HEK293 (cell line): ENCODE measurements around the gene ARHGEF4.

Experiments
- CTCF ChIA-PET: fragments of 350-600 bp; formaldehyde crosslinking; extraction: SDS; loops from one replicate; lab custom pipeline; 2021; ENCODE audit warnings: antibody characterized with exemption; lab: Yijun Ruan, JAX
- POLR2A ChIA-PET: fragments of 300-600 bp; formaldehyde crosslinking; extraction: SDS; loops from one replicate; lab custom pipeline; 2020; ENCODE audit warnings: antibody characterized with exemption, inconsistent platforms; lab: Yijun Ruan, JAX
- H3K27ac ChIP-seq: fragments of 200-500 bp; sonication (Bioruptor generic); 2 replicates; pipeline ENCODE4 v1.5.1; 2014; ENCODE audit warnings: low read depth, low read length, control low read depth, inconsistent platforms; ENCODE audit errors: extremely low read depth
- H3K36me3 ChIP-seq, 2 experiments: fragments of 200-500 bp in 1 of 2; sonication (Bioruptor generic) in 1 of 2; 1 replicate in 1 of 2; 2 replicates in 1 of 2; pipeline ENCODE4 v1.5.1; 2014 to 2017; ENCODE audit warnings: inconsistent platforms in 2 of 2, low read length in 2 of 2; ENCODE audit not compliant: control insufficient read depth in 2 of 2, insufficient read depth in 1 of 2
- H3K4me1 ChIP-seq: fragments of 200-500 bp; sonication (Bioruptor generic); 2 replicates; pipeline ENCODE4 v1.5.1; 2014; ENCODE audit warnings: mild to moderate bottlenecking, low read length, inconsistent platforms; ENCODE audit not compliant: control insufficient read depth, insufficient read depth
- H3K4me3 ChIP-seq: 2 replicates; pipeline ENCODE4 v1.5.1; 2011; ENCODE audit warnings: low read depth, mild to moderate bottlenecking, control low read depth, low read length, moderate library complexity
- H3K9me3 ChIP-seq: fragments of 200-500 bp; sonication (Bioruptor generic); 2 replicates; pipeline ENCODE4 v1.5.1; 2014; ENCODE audit warnings: low read depth, low read length, inconsistent platforms; ENCODE audit not compliant: control insufficient read depth, insufficient read depth
- GLIS2 ChIP-seq: fragments of 450-650 bp; formaldehyde crosslinking; IDR thresholded peaks from 2 replicates; pipeline ENCODE4 v1.5.1; 2016; ENCODE audit warnings: missing biosample characterization, missing genetic modification characterization
- KLF10 ChIP-seq: fragments of 450-650 bp; IDR thresholded peaks from 2 replicates; pipeline ENCODE4 v1.5.1; 2018; ENCODE audit warnings: missing biosample characterization, mild to moderate bottlenecking, missing genetic modification characterization
- MEIS1 ChIP-seq: sonication (generic); formaldehyde crosslinking; IDR thresholded peaks from 2 replicates; pipeline ENCODE4 v1.8.1; 2022; ENCODE audit warnings: missing genetic modification reagents, mild to moderate bottlenecking, borderline replicate concordance
- REPIN1 ChIP-seq: fragments of 450-650 bp; formaldehyde crosslinking; IDR thresholded peaks from 2 replicates; pipeline ENCODE4 v1.5.1; 2017; ENCODE audit warnings: missing biosample characterization, missing genetic modification characterization, low read depth
- YY2 ChIP-seq: fragments of 450-650 bp; formaldehyde crosslinking; IDR thresholded peaks from 2 replicates; pipeline ENCODE4 v1.5.1; 2016; ENCODE audit warnings: missing biosample characterization, missing genetic modification characterization
- ZFP3 ChIP-seq: fragments of 450-650 bp; formaldehyde crosslinking; IDR thresholded peaks from 2 replicates; pipeline ENCODE4 v1.5.1; 2016; ENCODE audit warnings: low read depth, missing biosample characterization, missing genetic modification characterization
- ZNF146 ChIP-seq: fragments of 450-650 bp; formaldehyde crosslinking; IDR thresholded peaks from 2 replicates; pipeline ENCODE4 v1.5.1; 2016; ENCODE audit warnings: missing biosample characterization, missing genetic modification characterization
- ZNF184 ChIP-seq: fragments of 450-650 bp; IDR thresholded peaks from 2 replicates; pipeline ENCODE4 v1.5.1; 2018; ENCODE audit warnings: missing biosample characterization, mild to moderate bottlenecking, missing genetic modification characterization
- ZNF214 ChIP-seq: fragments of 450-650 bp; formaldehyde crosslinking; IDR thresholded peaks from 2 replicates; pipeline ENCODE4 v1.5.1; 2017; ENCODE audit warnings: missing biosample characterization, mild to moderate bottlenecking, missing genetic modification characterization, borderline replicate concordance
- ZNF221 ChIP-seq: fragments of 450-650 bp; formaldehyde crosslinking; IDR thresholded peaks from 2 replicates; pipeline ENCODE4 v1.5.1; 2017; ENCODE audit warnings: missing biosample characterization, missing genetic modification characterization, borderline replicate concordance
- ZNF223 ChIP-seq: fragments of 450-650 bp; formaldehyde crosslinking; IDR thresholded peaks from 2 replicates; pipeline ENCODE4 v1.5.1; 2016; ENCODE audit warnings: missing biosample characterization, missing genetic modification characterization
- ZNF248 ChIP-seq: fragments of 450-650 bp; formaldehyde crosslinking; IDR thresholded peaks from 2 replicates; pipeline ENCODE4 v1.5.1; 2017; ENCODE audit warnings: missing biosample characterization, missing genetic modification characterization
- ZNF324 ChIP-seq: fragments of 450-650 bp; formaldehyde crosslinking; IDR thresholded peaks from 2 replicates; pipeline ENCODE4 v1.5.1; 2016; ENCODE audit warnings: missing biosample characterization, missing genetic modification characterization
- ZNF529 ChIP-seq: fragments of 450-650 bp; formaldehyde crosslinking; IDR thresholded peaks from 2 replicates; pipeline ENCODE4 v1.5.1; 2017; ENCODE audit warnings: missing genetic modification characterization, missing biosample characterization; ENCODE audit not compliant: insufficient replicate concordance
- ZNF701 ChIP-seq: fragments of 450-650 bp; formaldehyde crosslinking; IDR thresholded peaks from 2 replicates; pipeline ENCODE4 v1.5.1; 2016; ENCODE audit warnings: missing biosample characterization, missing genetic modification characterization
- ZSCAN4 ChIP-seq: fragments of 450-650 bp; formaldehyde crosslinking; IDR thresholded peaks from 2 replicates; pipeline ENCODE4 v1.5.1; 2017; ENCODE audit warnings: missing biosample characterization, missing genetic modification characterization
- TF ChIP-seq, protein P1 (sequence below): fragments of 450-650 bp; formaldehyde crosslinking; optimal IDR thresholded peaks from 2 replicates; pipeline ENCODE3; 2016; ENCODE audit warnings: missing biosample characterization, mild to moderate bottlenecking, missing genetic modification characterization

ARHGEF4 gene

GRCh38 chr2:130837175-130837810 is 579 bp downstream of the ARHGEF4 start:
- ChIA-PET CTCF (interaction anchor here (1.2 kb wide), 1 partner anchor 40 kb away, joined by 4 read pairs; no protein-coding TSS in a partner anchor), POLR2A (no interaction called here)
- TF ChIP-seq ZFP3 (tag by site-specific recombination) (no peak), ZNF701 (no peak), ZNF529 (tag by site-specific recombination) (no peak)
- Histone ChIP-seq H3K4me1 (no peaks in the 10 kb centered on the region), H3K4me3 (peak overlapping the region; percentile 41), H3K36me3 (no peaks in the 10 kb centered on the region), H3K27ac (peak overlapping the region; percentile 41; the same call in 1 of the 2 replicates), H3K9me3 (no peaks in the 10 kb centered on the region)

DNA sequence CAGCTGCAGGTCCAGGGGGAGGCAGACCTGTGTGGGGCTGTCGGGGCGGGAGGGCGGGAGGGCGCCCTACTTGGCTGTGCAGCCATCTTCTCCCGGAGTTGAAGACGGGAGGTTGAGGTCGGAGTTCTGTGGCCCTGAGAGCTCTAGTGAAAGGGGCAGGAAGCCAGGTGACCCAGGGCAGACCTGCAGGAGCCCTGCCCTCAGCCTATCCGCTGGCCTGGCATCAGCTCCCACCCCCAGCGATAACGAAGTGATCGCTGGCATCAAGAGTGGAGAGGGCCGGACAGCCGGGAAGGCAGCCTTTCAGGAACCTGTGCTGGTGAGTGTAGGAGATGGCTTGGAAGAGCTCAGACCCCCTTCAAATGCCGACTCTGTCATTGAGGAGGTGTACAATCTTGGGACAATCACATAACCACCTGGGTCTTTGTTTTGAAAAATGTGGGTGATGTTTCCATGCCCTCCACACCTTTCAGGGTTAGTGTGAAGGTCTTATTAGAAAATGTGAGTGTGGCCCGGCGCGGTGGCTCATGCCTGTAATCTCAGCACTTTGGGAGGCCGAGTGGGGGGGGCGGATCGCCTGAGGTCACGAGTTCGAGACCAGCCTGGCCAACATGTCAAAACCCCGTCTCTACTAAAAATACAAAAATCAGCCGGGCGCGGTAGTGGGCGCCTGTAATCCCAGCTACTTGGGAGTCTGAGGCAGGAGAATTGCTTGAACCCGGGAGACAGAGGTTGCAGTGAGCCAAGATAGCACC is 1.3 kb downstream of the ARHGEF4 start:
- Histone ChIP-seq H3K4me3 (no peak overlapping the region), H3K27ac (no peak overlapping the region), H3K36me3 (no peaks in the 10 kb centered on the region), H3K4me1 (no peaks in the 10 kb centered on the region), H3K9me3 (no peaks in the 10 kb centered on the region)
- ChIA-PET CTCF (interaction anchor here (1.2 kb wide), 2 partner anchors 40 to 127 kb away, joined by 3 to 4 read pairs; no protein-coding TSS in a partner anchor), POLR2A (no interaction called here)
- no peak for TF ChIP-seq REPIN1 (tag by site-specific recombination)
- no peak for TF ChIP-seq KLF10 (tag by site-specific recombination)
- no peak for TF ChIP-seq ZNF221
- TF ChIP-seq ZNF146 (tag by site-specific recombination), result no peak
- TF ChIP-seq ZNF324 (tag by site-specific recombination), result no peak
- no peak for TF ChIP-seq ZNF223 (tag by site-specific recombination)
- TF ChIP-seq, protein P1, sequence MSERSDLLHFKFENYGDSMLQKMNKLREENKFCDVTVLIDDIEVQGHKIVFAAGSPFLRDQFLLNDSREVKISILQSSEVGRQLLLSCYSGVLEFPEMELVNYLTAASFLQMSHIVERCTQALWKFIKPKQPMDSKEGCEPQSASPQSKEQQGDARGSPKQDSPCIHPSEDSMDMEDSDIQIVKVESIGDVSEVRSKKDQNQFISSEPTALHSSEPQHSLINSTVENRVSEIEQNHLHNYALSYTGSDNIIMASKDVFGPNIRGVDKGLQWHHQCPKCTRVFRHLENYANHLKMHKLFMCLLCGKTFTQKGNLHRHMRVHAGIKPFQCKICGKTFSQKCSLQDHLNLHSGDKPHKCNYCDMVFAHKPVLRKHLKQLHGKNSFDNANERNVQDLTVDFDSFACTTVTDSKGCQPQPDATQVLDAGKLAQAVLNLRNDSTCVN (tag by site-specific recombination), result no peak
- no peak for TF ChIP-seq YY2 (tag by site-specific recombination)
- TF ChIP-seq MEIS1 (CRISPR knock-in tag), result no peak
- TF ChIP-seq ZSCAN4, result no peak
- TF ChIP-seq ZNF184 (tag by site-specific recombination), result no peak
- no peak for TF ChIP-seq ZNF248

GRCh38 chr2:130839011-130839780 is 2.5 kb downstream of the ARHGEF4 start:
- ChIA-PET CTCF (interaction anchor here (1.2 kb wide), 1 partner anchor 126 kb away, joined by 3 read pairs; no protein-coding TSS in a partner anchor), POLR2A (no interaction called here)
- H3K4me1 ChIP-seq, result no peaks in the 10 kb centered on the region
- no peak overlapping the region for H3K27ac ChIP-seq
- no peak overlapping the region for H3K4me3 ChIP-seq
- H3K36me3 ChIP-seq, result no peaks in the 10 kb centered on the region
- H3K9me3 ChIP-seq, result no peaks in the 10 kb centered on the region
- 0 out of 2 replicates have a peak, but pooled peaks have one; percentile 29 for TF ChIP-seq GLIS2 (tag by site-specific recombination)
- no peak for TF ChIP-seq ZNF214 (tag by site-specific recombination)
- TF ChIP-seq, all 188 proteins: peak for 1
